Neural cell (in vitro differentiated cells): Measurements from ENCODE around the gene FRMD4A. TPM values are rescaled to one million over a fixed set of nuclear protein-coding genes. Genes with fewer than 3 reads are reported as not detected.

Experiments
- H2AFZ ChIP-seq: fragments of 200-600, 300-800 bp; sonication (generic), shearing (Covaris generic); 2 replicates; pipeline ENCODE4 v1.6.0; 2014; ENCODE audit warnings: low read depth, mild to moderate bottlenecking, antibody characterized with exemption, low read length, moderate library complexity
- H3F3A ChIP-seq: fragments of 200-600 bp; shearing (Covaris generic); 2 replicates; pipeline ENCODE4 v1.6.1; 2016; ENCODE audit warnings: mild to moderate bottlenecking, moderate library complexity, mixed read lengths, antibody characterized with exemption, low read length; ENCODE audit not compliant: insufficient read depth, poor library complexity, severe bottlenecking
- H3K27ac ChIP-seq: fragments of 200-600, 300-800 bp; sonication (generic), shearing (Covaris generic); 2 replicates; pipeline ENCODE4 v1.5.1; 2014; ENCODE audit warnings: mild to moderate bottlenecking, low read length, moderate library complexity
- H3K27me3 ChIP-seq: fragments of 300-800, 200-600 bp; sonication (generic), shearing (Covaris generic); 2 replicates; pipeline ENCODE4 v1.6.0; 2014; ENCODE audit warnings: mild to moderate bottlenecking, low read depth, low read length, moderate library complexity; ENCODE audit not compliant: insufficient read depth
- H3K36me3 ChIP-seq: fragments of 300-800, 200-600 bp; sonication (generic), shearing (Covaris generic); 2 replicates; pipeline ENCODE4 v1.5.1; 2014; ENCODE audit warnings: mild to moderate bottlenecking, antibody characterized with exemption, low read length, moderate library complexity; ENCODE audit not compliant: insufficient read depth
- H3K4me2 ChIP-seq: fragments of 300-800, 200-600 bp; sonication (generic), shearing (Covaris generic); 2 replicates; pipeline ENCODE4 v1.6.0; 2014; ENCODE audit warnings: mild to moderate bottlenecking, low read length
- H3K4me3 ChIP-seq: fragments of 300-800, 200-600 bp; sonication (generic), shearing (Covaris generic); 2 replicates; pipeline ENCODE4 v1.5.1; 2014; ENCODE audit warnings: mild to moderate bottlenecking, low read length, moderate library complexity
- H3K79me2 ChIP-seq: fragments of 200-600 bp; shearing (Covaris generic); replicated peaks from 2 replicates; pipeline ENCODE4 v1.6.0; 2014; ENCODE audit warnings: mild to moderate bottlenecking, low read length, moderate library complexity; ENCODE audit not compliant: insufficient read depth
- H3K9ac ChIP-seq: fragments of 300-800, 200-600 bp; sonication (generic), shearing (Covaris generic); 2 replicates; pipeline ENCODE4 v1.6.1; 2016; ENCODE audit warnings: mild to moderate bottlenecking, low read length, mixed read lengths
- H3K9me2 ChIP-seq: fragments of 200-600 bp; shearing (Covaris generic); 2 replicates; pipeline ENCODE4 v1.6.1; 2016; ENCODE audit warnings: mild to moderate bottlenecking, low read length, mixed read lengths; ENCODE audit not compliant: insufficient read depth
- H3K9me3 ChIP-seq: fragments of 200-600, 300-800 bp; sonication (generic), shearing (Covaris generic); 2 replicates; pipeline ENCODE4 v1.6.1; 2016; ENCODE audit warnings: mild to moderate bottlenecking, mixed run types, low read length, moderate library complexity, mixed read lengths
- H4K20me1 ChIP-seq: fragments of 200-600 bp; shearing (Covaris generic); 2 replicates; pipeline ENCODE4 v1.6.1; 2016; ENCODE audit warnings: mild to moderate bottlenecking, mixed run types; ENCODE audit not compliant: insufficient read depth
- EP300 ChIP-seq: fragments of 450-650 bp; conservative IDR thresholded peaks from 2 replicates; pipeline ENCODE4 v1.6.1; 2014; ENCODE audit warnings: antibody characterized with exemption, mild to moderate bottlenecking, moderate library complexity; ENCODE audit not compliant: poor library complexity, severe bottlenecking
- EZH2 ChIP-seq: fragments of 200-600, 300-800 bp; shearing (Covaris generic), sonication (generic); IDR thresholded peaks from 2 replicates; pipeline ENCODE4 v1.6.1; 2014; ENCODE audit warnings: antibody characterized with exemption, low read length, borderline replicate concordance, mild to moderate bottlenecking; ENCODE audit not compliant: insufficient read depth, poor library complexity, severe bottlenecking
- MXI1 ChIP-seq: fragments of 450-650 bp; conservative IDR thresholded peaks from 2 replicates; pipeline ENCODE4 v1.6.1; 2014; ENCODE audit warnings: antibody characterized with exemption, mild to moderate bottlenecking; ENCODE audit not compliant: poor library complexity, severe bottlenecking
- POLR2AphosphoS5 ChIP-seq: IDR thresholded peaks from 2 replicates; pipeline ENCODE4 v1.6.1; 2012
- RAD21 ChIP-seq: fragments of 450-650 bp; conservative IDR thresholded peaks from 2 replicates; pipeline ENCODE4 v1.6.1; 2014; ENCODE audit warnings: antibody characterized with exemption, mild to moderate bottlenecking, moderate library complexity
- REST ChIP-seq: IDR thresholded peaks from 2 replicates; pipeline ENCODE4 v1.6.1; 2012; ENCODE audit warnings: borderline replicate concordance
- SMC3 ChIP-seq: fragments of 450-650 bp; conservative IDR thresholded peaks from 2 replicates; pipeline ENCODE4 v1.6.1; 2014; ENCODE audit warnings: antibody characterized with exemption, mild to moderate bottlenecking, moderate library complexity; ENCODE audit not compliant: poor library complexity
- TAF1 ChIP-seq: IDR thresholded peaks from 2 replicates; pipeline ENCODE4 v1.6.1; 2012; ENCODE audit warnings: low read depth
- polyA plus RNA-seq: library from polyadenylated mRNA; depleted of rRNA; stranded (reverse); fragments of >200 nt; gene quantifications from 2 replicates; pipeline ENCODE4 v1.2.3, GENCODE V29; 2014
- TF ChIP-seq, protein P1 (sequence below): fragments of 450-650 bp; IDR thresholded peaks from 2 replicates; pipeline ENCODE4 v1.5.1; 2014; ENCODE audit warnings: antibody characterized with exemption, mild to moderate bottlenecking, moderate library complexity; ENCODE audit not compliant: poor library complexity, severe bottlenecking

Gene FRMD4A
- polyA plus RNA-seq, 1 donor from 2014 or later = 36.5 TPM

DNA sequence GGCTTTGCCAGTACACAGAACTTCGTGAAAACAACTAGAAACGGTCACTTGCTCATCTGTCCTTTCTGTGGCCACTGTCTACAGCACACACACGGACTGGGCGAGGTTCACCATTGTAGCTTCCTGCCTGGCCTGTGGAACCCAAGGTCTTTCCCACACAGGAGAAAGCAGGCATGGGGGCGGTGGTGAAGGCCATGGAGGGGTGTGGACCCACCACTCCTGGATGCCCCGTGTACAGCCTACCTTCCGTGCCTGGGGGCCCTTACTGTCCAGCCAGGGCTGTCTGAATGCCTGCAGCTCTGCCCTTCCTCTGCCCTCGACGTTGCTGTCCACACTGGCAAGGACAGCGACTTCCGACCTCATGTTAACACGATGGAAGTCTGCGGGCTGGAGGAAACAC, 635.1 kb downstream of the FRMD4A start:
- H3F3A ChIP-seq = no peaks in the 10 kb centered on the region
- H3K9ac ChIP-seq = no peak overlapping the region
- no peak for TF ChIP-seq MXI1
- no peak for TF ChIP-seq SMC3
- TF ChIP-seq REST = no peak
- no peak for TF ChIP-seq RAD21
- TF ChIP-seq EP300 = no peak
- no peak for TF ChIP-seq EZH2
- TF ChIP-seq, protein P1, sequence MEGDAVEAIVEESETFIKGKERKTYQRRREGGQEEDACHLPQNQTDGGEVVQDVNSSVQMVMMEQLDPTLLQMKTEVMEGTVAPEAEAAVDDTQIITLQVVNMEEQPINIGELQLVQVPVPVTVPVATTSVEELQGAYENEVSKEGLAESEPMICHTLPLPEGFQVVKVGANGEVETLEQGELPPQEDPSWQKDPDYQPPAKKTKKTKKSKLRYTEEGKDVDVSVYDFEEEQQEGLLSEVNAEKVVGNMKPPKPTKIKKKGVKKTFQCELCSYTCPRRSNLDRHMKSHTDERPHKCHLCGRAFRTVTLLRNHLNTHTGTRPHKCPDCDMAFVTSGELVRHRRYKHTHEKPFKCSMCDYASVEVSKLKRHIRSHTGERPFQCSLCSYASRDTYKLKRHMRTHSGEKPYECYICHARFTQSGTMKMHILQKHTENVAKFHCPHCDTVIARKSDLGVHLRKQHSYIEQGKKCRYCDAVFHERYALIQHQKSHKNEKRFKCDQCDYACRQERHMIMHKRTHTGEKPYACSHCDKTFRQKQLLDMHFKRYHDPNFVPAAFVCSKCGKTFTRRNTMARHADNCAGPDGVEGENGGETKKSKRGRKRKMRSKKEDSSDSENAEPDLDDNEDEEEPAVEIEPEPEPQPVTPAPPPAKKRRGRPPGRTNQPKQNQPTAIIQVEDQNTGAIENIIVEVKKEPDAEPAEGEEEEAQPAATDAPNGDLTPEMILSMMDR = no peak
- no peak for TF ChIP-seq POLR2AphosphoS5
- TF ChIP-seq TAF1 = no peak
- H2AFZ ChIP-seq = no peak overlapping the region
- H3K9me3 ChIP-seq = no peaks in the 10 kb centered on the region
- H3K79me2 ChIP-seq = no peaks in the 10 kb centered on the region
- no peak overlapping the region for H3K27ac ChIP-seq
- H4K20me1 ChIP-seq = no peaks in the 10 kb centered on the region
- H3K9me2 ChIP-seq = no peaks in the 10 kb centered on the region
- no peaks in the 10 kb centered on the region for H3K36me3 ChIP-seq
- no peak overlapping the region for H3K4me2 ChIP-seq
- H3K4me3 ChIP-seq = no peak overlapping the region
- no peaks in the 10 kb centered on the region for H3K27me3 ChIP-seq

DNA sequence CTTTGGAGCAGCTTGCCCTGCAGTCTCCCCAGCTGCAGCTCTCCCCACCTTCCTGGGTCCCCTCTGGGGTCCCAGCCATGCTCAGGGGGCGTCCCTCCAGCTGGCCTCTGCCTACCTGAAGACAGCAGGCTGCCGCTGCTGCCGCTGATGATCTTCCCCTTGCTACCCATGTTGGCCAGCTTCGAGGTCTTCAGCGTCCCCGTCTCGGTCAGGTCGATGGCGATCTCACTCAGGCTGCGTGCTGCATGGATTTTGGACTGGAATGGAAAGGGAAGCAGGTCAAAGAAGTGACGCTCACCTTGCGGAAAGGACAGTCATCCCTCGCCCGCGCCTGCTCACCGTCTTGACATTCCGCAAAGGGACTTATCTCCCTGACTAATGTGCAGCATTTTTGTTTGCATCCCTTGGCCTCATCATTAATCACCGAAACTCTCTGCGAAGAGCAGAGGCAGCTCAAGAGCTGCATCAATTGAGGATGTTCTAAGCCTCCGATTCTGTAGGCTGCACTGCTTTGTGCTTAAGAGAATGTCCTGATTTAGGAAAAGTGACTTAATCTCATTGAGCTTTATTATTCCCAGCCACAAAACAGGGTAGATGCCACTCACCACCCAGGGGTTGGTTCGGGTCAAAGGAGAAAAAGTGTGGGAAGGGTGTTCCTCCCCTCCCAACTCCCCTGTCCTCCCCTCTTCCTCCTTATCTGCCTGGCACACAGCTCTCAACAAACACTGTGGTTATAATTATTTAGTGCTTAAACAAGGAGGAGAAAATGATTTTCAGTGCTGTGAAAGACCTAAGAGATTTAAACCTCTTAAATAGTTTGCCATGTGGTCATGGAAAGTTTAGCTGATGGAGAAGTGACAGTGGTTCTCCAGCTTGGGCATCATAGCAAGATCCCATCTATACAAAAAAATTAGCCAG, 636.7 kb downstream of the FRMD4A start:
- Histone ChIP-seq H2AFZ (no peak overlapping the region), H3F3A (no peaks in the 10 kb centered on the region), H3K79me2 (no peaks in the 10 kb centered on the region), H3K9ac (no peak overlapping the region), H3K27me3 (no peaks in the 10 kb centered on the region), H3K4me2 (no peak overlapping the region), H3K36me3 (no peaks in the 10 kb centered on the region), H4K20me1 (no peaks in the 10 kb centered on the region), H3K9me2 (no peaks in the 10 kb centered on the region), H3K9me3 (no peaks in the 10 kb centered on the region), H3K27ac (no peak overlapping the region), H3K4me3 (no peak overlapping the region)
- no peak for TF ChIP-seq SMC3
- TF ChIP-seq TAF1 = no peak
- TF ChIP-seq RAD21 = no peak
- TF ChIP-seq POLR2AphosphoS5 = no peak
- no peak for TF ChIP-seq MXI1
- TF ChIP-seq REST = no peak
- TF ChIP-seq EP300 = no peak
- TF ChIP-seq, protein P1 = no peak
- no peak for TF ChIP-seq EZH2
